HG02610 (cell line): Measurements from ENCODE around the gene RNF213.
"Not testable (repeated sequence)": the region's sequence is repeated elsewhere in the genome, so short reads cannot be mapped to it uniquely, and the experiment has no call there.

Experiments used
- ATAC-seq: cut with Tn5 transposase; IDR thresholded peaks from one replicate; pipeline ENCODE4 v1.9.1; 2021; ENCODE audit warnings: mild to moderate bottlenecking, moderate library complexity; ENCODE audit not compliant: unreplicated experiment

RNF213 gene

DNA sequence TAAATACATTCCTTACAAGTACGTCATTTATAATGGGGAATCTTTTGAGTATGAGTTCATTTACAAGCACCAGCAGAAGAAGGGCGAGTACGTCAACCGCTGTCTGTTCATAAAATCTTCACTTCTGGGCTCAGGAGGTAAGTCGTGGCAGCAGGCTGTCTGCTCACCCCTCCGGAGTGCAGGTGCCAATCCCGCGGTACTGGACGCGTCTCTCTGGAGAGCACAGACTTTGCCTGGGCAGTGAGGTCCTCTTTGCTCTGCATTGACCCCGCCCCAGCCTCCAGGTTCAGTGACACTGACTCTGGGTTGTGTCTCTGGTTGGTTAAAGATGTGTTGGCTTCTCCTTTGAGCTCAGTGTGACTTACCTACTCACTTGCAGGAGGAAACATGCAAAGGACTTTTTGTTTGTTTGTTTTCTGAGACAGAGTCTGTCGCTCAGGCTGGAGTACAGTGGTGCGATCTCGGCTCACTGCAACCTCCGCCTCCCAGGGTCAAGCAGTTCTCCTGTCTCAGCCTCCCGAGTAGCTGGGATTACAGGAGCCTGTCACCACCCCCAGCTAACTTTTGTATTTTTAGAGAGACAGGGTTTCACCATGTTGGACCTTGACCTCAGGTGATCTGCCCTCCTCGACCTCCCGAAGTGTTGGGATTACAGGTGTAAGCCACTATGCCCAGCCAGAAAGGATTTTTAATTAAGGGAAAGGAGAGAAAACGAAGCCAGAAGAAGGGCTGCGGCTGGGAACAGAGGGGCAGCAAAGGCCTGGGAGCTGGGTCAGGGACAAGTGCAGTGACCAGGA is 31.2 kb downstream of the RNF213 start:
- no peak for ATAC-seq

- no peak for ATAC-seq
Measured at GRCh38 chr17:80292521-80292971, 31.9 kb downstream of the RNF213 start.

DNA sequence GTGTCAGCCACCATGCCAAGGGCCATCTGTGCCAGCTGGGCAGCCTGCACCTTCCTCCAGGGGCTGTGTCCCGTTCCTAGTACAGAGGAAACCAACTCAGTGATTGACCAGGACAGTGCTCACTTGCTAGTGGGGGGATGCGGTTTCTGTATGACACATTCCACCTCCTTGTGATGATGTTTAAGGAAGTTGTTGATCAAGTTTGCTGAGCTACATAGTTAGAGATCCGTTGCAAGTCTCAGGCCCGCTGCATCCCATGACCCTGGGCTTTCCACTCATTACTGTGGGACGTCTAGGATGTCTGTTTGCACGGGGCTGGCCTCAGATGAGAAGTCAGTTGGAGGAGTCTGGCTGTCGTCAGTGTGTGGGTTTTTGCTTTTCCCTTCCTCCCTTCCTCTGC is 33.6 kb downstream of the RNF213 start:
- no peak for ATAC-seq

DNA sequence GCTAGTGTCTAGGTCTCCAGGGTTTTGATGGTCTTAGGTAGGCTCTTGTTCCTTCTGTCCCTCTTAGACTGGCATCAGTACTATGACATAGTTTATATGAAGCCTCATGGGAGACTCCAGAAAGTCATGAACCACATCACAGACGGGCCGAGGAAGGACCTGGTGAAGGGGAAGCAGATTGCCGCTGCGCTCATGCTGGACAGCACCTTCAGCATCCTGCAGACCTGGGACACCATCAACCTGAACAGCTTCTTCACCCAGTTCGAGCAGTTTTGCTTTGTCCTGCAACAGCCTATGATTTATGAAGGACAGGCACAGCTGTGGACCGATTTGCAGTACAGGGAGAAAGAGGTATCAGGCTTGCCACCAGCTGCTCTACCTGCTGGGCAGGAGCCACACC is 34.0 kb downstream of the RNF213 start:
- ATAC-seq = no peak

GRCh38 chr17:80295146-80295545 is 34.5 kb downstream of the RNF213 start:
- no peak for ATAC-seq

GRCh38 chr17:80295559-80295958 is 34.9 kb downstream of the RNF213 start:
- ATAC-seq = no peak

DNA sequence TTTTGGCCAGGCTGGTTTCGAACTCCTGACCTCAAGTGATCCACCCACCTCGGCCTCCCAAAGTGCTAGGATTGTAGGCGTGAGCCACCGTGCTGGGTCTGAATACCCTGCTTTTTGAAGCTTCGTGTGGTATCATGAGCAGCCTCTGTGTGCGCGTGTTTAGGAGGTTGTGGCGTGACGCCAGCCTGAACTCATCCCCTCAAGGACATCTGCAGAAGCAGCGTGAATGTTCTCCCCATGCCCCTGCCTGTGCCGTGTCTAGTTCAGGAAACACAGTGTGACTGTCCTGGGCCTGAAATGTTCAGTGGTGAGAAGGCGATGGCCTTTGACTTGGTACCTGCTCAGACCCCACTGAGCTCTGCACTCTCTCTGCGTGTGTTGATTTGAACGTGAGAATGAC is 35.6 kb downstream of the RNF213 start:
- ATAC-seq = no peak

GRCh38 chr17:80297996-80298560 is 37.4 kb downstream of the RNF213 start:
- no peak for ATAC-seq

GRCh38 chr17:80299350-80300100 is 38.9 kb downstream of the RNF213 start:
- not testable (repeated sequence) for ATAC-seq

DNA sequence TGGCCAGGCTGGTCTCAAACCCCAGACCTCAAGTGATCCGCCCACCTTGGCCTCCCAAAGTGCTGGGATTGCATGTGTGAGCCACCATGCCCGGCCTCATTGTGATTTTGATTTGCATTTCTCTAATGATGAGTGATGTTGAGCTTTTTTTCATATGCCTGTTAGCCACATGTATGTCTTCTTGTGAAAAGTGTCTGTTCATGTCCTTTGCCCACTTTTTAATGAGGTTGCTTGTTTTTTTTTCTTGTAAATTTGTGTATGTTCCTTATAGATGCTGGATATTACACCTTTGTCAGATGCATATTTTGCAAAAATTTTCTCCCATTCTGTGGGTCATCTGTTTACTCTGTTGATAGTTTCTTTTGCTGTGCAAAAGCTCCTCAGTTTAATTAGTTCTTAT is 40.1 kb downstream of the RNF213 start:
- ATAC-seq = not testable (repeated sequence)

DNA sequence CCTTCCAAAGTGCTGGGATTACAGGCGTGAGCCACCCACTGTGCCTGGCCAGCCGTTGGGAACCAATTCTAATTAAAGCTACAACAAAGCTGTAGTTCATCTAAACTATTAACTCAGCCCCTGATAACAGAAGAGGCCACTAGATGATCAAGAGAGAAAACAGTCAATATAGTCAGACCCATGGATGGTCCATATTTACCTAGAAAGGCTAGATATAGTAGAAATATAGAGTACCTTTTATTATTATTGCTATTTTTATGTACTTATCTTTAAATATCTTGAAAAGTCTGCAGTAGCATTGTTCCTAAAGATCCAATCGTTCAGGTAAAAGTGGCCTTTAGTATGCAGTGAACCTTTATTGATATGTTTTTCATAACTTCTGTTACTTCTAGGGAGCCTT is 43.2 kb downstream of the RNF213 start:
- ATAC-seq = no peak

- no peak for ATAC-seq
Measured at GRCh38 chr17:80307994-80308691, 47.5 kb downstream of the RNF213 start.

DNA sequence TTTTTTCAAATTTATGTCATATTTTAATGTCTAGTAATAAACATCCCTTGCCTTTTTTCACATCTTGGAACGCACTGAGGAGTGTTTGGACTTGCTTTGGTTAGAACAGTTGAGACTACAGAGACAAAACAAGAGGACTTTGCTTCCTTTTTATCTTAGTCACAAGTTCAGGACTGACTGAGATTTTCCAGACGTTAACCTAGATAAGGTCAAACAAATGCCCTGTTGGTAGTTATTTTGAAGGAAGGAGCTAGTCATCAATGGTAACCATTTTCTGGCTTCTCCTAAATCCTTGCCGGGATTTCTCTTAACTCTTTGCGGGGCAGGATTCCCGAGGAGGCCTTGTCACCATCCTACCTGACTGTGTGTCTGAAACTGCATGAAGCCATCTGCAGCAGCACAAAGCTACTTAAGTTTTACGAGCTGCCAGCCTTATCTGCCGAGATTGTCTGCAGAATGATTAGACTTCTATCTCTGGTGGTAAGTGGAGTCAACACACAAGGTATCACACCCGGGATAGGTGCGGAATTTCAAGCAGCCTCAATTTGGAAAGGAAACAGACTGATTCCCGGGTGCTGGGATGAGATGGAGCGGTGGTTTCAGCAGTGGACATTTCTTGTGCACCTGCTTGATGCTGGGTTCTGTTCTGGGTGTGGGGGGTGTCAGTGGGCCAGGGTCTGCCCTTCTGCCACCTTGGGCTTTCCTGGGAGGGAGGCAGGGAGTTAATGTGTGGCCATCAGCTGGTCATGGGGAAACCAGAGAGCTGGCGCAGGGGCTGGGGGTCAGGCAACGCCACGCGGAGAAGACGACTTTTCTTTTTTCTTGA is 48.3 kb downstream of the RNF213 start:
- no peak for ATAC-seq

- ATAC-seq = no peak
Measured at GRCh38 chr17:80311216-80311827, 50.7 kb downstream of the RNF213 start.

DNA sequence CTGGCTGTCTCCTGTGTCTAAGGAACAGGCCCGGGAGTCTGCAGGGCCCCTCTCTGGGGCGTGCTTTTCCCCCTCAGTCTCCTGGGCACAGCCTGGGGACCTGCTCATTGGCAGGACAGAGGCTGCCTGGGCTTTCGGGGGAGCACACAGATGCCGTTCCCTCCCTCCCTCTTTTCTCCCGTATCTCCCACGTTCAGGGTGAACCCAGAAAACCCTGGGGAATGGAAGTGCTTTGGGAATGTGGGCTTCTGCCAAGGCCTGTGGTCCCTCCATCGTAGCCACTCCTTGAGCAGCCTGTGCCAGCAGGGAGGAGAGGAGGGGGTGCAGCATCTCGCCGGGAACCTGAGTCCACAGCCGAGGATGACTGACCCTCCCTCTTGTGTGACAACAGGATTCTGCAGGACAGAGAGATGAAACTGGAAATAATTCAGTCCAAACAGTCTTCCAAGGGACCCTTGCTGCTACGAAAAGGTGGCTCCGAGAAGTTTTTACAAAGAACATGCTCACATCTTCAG is 52.0 kb downstream of the RNF213 start:
- no peak for ATAC-seq

DNA sequence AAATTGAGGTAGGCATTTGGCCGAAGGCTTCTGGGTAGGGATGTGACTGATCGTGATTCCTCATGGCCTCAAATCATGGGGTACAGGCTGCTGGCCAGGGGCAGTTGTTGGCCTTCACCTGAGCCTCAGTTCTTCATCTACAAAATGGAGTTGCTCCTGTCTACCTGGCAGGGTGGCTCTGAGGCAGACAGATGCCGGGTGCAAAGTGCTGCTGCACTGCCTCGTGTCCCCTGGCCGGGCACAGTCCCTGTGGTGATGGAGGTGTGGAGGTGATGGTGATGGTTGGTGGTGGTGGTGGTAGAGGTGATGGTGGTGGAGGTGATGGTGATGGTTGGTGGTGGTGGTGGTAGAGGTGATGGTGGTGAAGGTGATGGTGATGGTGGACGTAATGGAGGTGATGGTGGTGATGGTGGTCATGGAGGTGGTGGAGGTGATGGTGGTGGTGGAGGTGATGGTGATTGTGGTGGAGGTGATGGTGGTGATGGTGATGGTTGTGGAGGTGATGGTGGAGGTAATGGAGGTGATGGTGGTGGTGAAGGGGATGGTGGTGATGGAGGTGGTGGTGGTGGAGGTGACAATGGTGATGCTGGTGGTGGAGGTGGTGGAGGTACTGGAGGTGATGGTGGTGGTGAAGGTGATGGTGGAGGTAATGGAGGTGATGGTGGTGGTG is 52.6 kb downstream of the RNF213 start:
- ATAC-seq = no peak

DNA sequence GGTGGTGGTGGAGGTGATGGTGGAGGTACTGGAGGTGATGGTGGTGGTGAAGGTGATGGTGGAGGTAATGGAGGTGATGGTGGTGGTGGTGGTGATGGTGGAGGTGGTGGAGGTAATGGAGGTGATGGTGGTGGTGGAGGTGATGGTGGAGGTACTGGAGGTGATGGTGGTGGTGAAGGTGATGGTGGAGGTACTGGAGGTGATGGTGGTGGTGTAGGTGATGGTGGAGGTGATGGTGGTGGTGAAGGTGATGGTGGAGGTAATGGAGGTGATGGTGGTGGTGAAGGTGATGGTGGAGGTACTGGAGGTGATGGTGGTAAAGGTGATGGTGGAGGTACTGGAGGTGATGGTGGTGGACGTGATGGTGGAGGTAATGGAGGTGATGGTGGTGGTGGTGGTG is 53.3 kb downstream of the RNF213 start:
- not testable (repeated sequence) for ATAC-seq

- ATAC-seq = no peak
Measured at GRCh38 chr17:80315517-80316182, 55.0 kb downstream of the RNF213 start.

DNA sequence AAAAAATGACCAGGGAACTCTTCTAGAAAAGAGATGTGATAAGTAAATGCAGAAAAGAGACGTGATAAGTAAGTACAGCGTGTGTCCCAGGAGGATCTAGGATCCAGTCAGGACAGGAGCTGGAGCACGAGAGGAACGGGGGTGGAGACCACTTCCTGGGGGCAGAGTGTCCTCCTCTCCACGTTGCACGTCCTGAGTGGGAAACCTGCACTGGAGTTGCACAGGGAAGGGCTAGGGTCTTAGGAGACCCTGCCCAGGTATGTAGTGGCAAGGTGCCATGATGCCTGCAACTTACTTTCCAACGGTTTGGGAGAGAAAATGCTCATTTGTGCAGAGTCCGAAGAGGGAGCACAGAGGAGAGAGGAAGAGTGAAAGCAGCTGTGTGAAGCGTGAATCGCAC is 55.8 kb downstream of the RNF213 start:
- ATAC-seq = no peak
